Measurements from ENCODE around the gene NOP56. TPM values are rescaled to one million over a fixed set of nuclear protein-coding genes. Genes with fewer than 3 reads are reported as not detected.

NOP56 gene
- total and polyA plus RNA-seq, 9 of the 15 experiments (the other 6 are each of a cell fraction or from before 2014, with no cell fraction given) = 295 to 697 (median 439) TPM

DNA sequence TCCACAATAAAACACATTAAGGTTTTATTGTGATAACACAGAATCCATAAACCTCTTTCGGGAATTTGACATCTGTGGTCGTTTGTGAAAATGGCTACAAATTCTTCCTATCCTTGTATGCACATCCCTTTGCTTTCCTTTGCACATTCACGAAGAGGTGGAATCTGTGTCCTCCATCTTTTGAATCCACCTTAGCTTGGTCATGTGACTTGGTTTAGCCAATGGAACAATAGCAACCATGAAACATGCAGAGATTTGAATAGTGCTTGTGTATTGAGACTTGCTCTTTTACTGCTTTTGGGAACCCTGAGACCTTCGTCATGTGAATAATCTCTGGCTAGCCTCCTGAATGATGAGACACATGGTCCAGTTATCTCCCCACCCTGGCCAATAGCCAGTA is 49.7 kb upstream of the NOP56 start (continued):
- TF ChIP-seq, protein P1, sequence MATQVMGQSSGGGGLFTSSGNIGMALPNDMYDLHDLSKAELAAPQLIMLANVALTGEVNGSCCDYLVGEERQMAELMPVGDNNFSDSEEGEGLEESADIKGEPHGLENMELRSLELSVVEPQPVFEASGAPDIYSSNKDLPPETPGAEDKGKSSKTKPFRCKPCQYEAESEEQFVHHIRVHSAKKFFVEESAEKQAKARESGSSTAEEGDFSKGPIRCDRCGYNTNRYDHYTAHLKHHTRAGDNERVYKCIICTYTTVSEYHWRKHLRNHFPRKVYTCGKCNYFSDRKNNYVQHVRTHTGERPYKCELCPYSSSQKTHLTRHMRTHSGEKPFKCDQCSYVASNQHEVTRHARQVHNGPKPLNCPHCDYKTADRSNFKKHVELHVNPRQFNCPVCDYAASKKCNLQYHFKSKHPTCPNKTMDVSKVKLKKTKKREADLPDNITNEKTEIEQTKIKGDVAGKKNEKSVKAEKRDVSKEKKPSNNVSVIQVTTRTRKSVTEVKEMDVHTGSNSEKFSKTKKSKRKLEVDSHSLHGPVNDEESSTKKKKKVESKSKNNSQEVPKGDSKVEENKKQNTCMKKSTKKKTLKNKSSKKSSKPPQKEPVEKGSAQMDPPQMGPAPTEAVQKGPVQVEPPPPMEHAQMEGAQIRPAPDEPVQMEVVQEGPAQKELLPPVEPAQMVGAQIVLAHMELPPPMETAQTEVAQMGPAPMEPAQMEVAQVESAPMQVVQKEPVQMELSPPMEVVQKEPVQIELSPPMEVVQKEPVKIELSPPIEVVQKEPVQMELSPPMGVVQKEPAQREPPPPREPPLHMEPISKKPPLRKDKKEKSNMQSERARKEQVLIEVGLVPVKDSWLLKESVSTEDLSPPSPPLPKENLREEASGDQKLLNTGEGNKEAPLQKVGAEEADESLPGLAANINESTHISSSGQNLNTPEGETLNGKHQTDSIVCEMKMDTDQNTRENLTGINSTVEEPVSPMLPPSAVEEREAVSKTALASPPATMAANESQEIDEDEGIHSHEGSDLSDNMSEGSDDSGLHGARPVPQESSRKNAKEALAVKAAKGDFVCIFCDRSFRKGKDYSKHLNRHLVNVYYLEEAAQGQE (IDR thresholded peaks at IDR 0.05; ENCODE audit: borderline replicate concordance) = no peak
- TF ChIP-seq, protein P1 (CRISPR knock-in tag; IDR thresholded peaks at IDR 0.05; ENCODE audit: low read depth) = no peak
- TF ChIP-seq TOE1 (IDR thresholded peaks at IDR 0.05; ENCODE audit: borderline replicate concordance) (peak; percentile 24; the same call in 1 of the 2 replicates), TOE1 (CRISPR knock-in tag; IDR thresholded peaks at IDR 0.05; ENCODE audit: borderline replicate concordance, low read depth) (no peak), E4F1 (CRISPR knock-in tag; IDR thresholded peaks at IDR 0.05; ENCODE audit: borderline replicate concordance) (no peak), ESRRB (CRISPR knock-in tag; IDR thresholded peaks at IDR 0.05; ENCODE audit: borderline replicate concordance) (no peak), ZNF695 (CRISPR knock-in tag; IDR thresholded peaks at IDR 0.05) (no peak), SMAD3 (CRISPR knock-in tag; conservative IDR thresholded peaks at IDR 0.05) (no peak), TFE3 (CRISPR knock-in tag; IDR thresholded peaks at IDR 0.05) (peak; percentile 79)
- TF ChIP-seq, protein P2, sequence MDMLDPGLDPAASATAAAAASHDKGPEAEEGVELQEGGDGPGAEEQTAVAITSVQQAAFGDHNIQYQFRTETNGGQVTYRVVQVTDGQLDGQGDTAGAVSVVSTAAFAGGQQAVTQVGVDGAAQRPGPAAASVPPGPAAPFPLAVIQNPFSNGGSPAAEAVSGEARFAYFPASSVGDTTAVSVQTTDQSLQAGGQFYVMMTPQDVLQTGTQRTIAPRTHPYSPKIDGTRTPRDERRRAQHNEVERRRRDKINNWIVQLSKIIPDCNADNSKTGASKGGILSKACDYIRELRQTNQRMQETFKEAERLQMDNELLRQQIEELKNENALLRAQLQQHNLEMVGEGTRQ (CRISPR knock-in tag; IDR thresholded peaks at IDR 0.05) = peak; percentile 55

All from K562 (cell line).